Calu3 (cell line): ENCODE results near the gene TRIM9. TPM values are rescaled to one million over a fixed set of nuclear protein-coding genes. Genes with fewer than 3 reads are reported as not detected.

Experiments used
- BruUV-seq: library from RNA; stranded (reverse); fragments of 400-500 nt; replicated peaks from 2 replicates; lab custom pipeline; 2021; lab: Mats Ljungman, UMichigan
- CTCF ChIA-PET: fragments of 300-600 bp; sonication (Branson Sonifier 250); formaldehyde crosslinking; loops from one replicate; lab custom pipeline; 2022; ENCODE audit warnings: antibody characterized with exemption; lab: Charles Lee
- DNase-seq: peaks from one replicate; pipeline ENCODE4 v3.0.0; 2022
- H3K27ac Mint-ChIP-seq: one replicate; pipeline ENCODE4 v1.8.0; 2022; ENCODE audit warnings: mixed read lengths; ENCODE audit not compliant: unreplicated experiment
- H3K27me3 Mint-ChIP-seq: one replicate; pipeline ENCODE4 v1.8.0; 2022; ENCODE audit warnings: mixed read lengths; ENCODE audit not compliant: unreplicated experiment
- H3K36me3 Mint-ChIP-seq: one replicate; pipeline ENCODE4 v1.8.0; 2022; ENCODE audit warnings: mild to moderate bottlenecking, moderate library complexity, mixed read lengths; ENCODE audit not compliant: insufficient read depth, unreplicated experiment
- H3K4me1 Mint-ChIP-seq: one replicate; pipeline ENCODE4 v1.8.0; 2022; ENCODE audit warnings: mild to moderate bottlenecking, low read depth, mixed read lengths; ENCODE audit not compliant: unreplicated experiment
- H3K4me3 Mint-ChIP-seq: one replicate; pipeline ENCODE4 v1.8.0; 2022; ENCODE audit warnings: mild to moderate bottlenecking, low read depth, moderate library complexity, mixed read lengths; ENCODE audit not compliant: unreplicated experiment
- H3K9me3 Mint-ChIP-seq: one replicate; pipeline ENCODE4 v1.8.0; 2022; ENCODE audit warnings: low read depth, mixed read lengths; ENCODE audit not compliant: unreplicated experiment
- CTCF ChIP-seq: fragments of 200-600 bp; IDR thresholded peaks from one replicate; pipeline ENCODE4 v1.8.0; 2022; ENCODE audit warnings: antibody characterized with exemption; ENCODE audit not compliant: unreplicated experiment
- intact Hi-C: fragments of 100-400 bp; cut with micrococcal nuclease; formaldehyde crosslinking; loops from one replicate; pipeline ENCODE4 v1.10.0; 2022; ENCODE audit not compliant: unreplicated experiment
- total RNA-seq: library from RNA; stranded (reverse); gene quantifications from 2 replicates; pipeline ENCODE4 v1.2.3, GENCODE V29; 2022

TRIM9 gene
- total RNA-seq, 1 experiment from 2014 or later: 1.6 TPM

- CTCF ChIA-PET: no interaction called here
- Mint-ChIP-seq H3K4me1 (peaks cover 29% of the 10 kb centered on the region), H3K9me3 (no peaks in the 10 kb centered on the region), H3K4me3 (no peak overlapping the region), H3K27ac (no peak overlapping the region), H3K36me3 (no peaks in the 10 kb centered on the region), H3K27me3 (no peaks in the 10 kb centered on the region)
- intact Hi-C loops: no loop called here
- TF ChIP-seq CTCF: no peak
- no TSS peak for BruUV-seq
- no peak for DNase-seq
Measured at GRCh38 chr14:51079085-51079484, 15.8 kb downstream of the TRIM9 start.

- CTCF ChIA-PET: no interaction called here
- no peak for DNase-seq
- Mint-ChIP-seq H3K27ac (no peak overlapping the region), H3K9me3 (no peaks in the 10 kb centered on the region), H3K4me3 (no peak overlapping the region), H3K36me3 (no peaks in the 10 kb centered on the region), H3K27me3 (no peaks in the 10 kb centered on the region), H3K4me1 (peaks cover 26% of the 10 kb centered on the region)
- no peak for TF ChIP-seq CTCF
- intact Hi-C loops: no loop called here
- no TSS peak for BruUV-seq
Measured at GRCh38 chr14:51074701-51075385, 20.1 kb downstream of the TRIM9 start.

GRCh38 chr14:51073731-51074130 is 21.2 kb downstream of the TRIM9 start:
- peaks cover 15% of the 10 kb centered on the region for H3K4me1 Mint-ChIP-seq

GRCh38 chr14:51072976-51073375 is 21.9 kb downstream of the TRIM9 start:
- Mint-ChIP-seq H3K4me1 (peaks cover 7% of the 10 kb centered on the region), H3K4me3 (no peak overlapping the region), H3K27me3 (no peaks in the 10 kb centered on the region), H3K36me3 (no peaks in the 10 kb centered on the region), H3K27ac (no peak overlapping the region), H3K9me3 (no peaks in the 10 kb centered on the region)
- no peak for TF ChIP-seq CTCF
- CTCF ChIA-PET: interaction anchor here (1.3 kb wide), 1 partner anchor 22 kb away, joined by 3 read pairs; the partner anchor contains the start of gene TRIM9
- DNase-seq: no peak
- intact Hi-C loops: no loop called here
- no TSS peak for BruUV-seq

More at GRCh38 chr14:51073731-51074130, 21.2 kb downstream of the TRIM9 start:
- intact Hi-C loops: no loop called here
- CTCF ChIA-PET: interaction anchor here (1.3 kb wide), 1 partner anchor 21 kb away, joined by 3 read pairs; the partner anchor contains the start of gene TRIM9
- H3K9me3 Mint-ChIP-seq: no peaks in the 10 kb centered on the region
- BruUV-seq: no TSS peak
- no peak for DNase-seq
- no peak for TF ChIP-seq CTCF
- no peak overlapping the region for H3K27ac Mint-ChIP-seq
- no peaks in the 10 kb centered on the region for H3K36me3 Mint-ChIP-seq
- H3K27me3 Mint-ChIP-seq: no peaks in the 10 kb centered on the region
- H3K4me3 Mint-ChIP-seq: no peak overlapping the region
